H1 (cell line): ENCODE results near the gene CXCL14. TPM values are rescaled to one million over a fixed set of nuclear protein-coding genes. Genes with fewer than 3 reads are reported as not detected.

Experiments
- CTCF ChIA-PET: fragments of 300-600 bp; sonication (Branson Sonifier 250); formaldehyde crosslinking; loops from one replicate; lab custom pipeline; 2021; ENCODE audit not compliant: partially characterized antibody; lab: Charles Lee
- POLR2A ChIA-PET: fragments of 300-600 bp; sonication (Branson Sonifier 250); formaldehyde crosslinking; loops from one replicate; lab custom pipeline; 2021; ENCODE audit warnings: inconsistent platforms; ENCODE audit not compliant: partially characterized antibody; lab: Charles Lee
- DNase-seq, 2 experiments: peaks; one replicate each; pipeline versions ENCODE4 v3.0.0 to v3.0.0-alpha.2; 2010 to 2022; ENCODE audit warnings: low spot score in 2 of 2, low read depth in 1 of 2, mixed read lengths in 1 of 2
- FAIRE-seq: peaks from 2 replicates; lab custom pipeline; 2011; peaks lifted over from hg19 to GRCh38; lab: Jason Lieb, UNC
- H2AFZ ChIP-seq: 2 replicates; pipeline ENCODE4 v1.8.1; 2012; ENCODE audit warnings: low read length, inconsistent platforms
- H2AK5ac ChIP-seq: 2 replicates; pipeline ENCODE4 v1.6.1; 2013; ENCODE audit warnings: low read depth, low read length
- H2BK120ac ChIP-seq: replicated peaks from 2 replicates; pipeline ENCODE3; 2013; ENCODE audit warnings: low read depth, low read length, inconsistent platforms
- H2BK12ac ChIP-seq: 2 replicates; pipeline ENCODE4 v1.6.1; 2013; ENCODE audit warnings: low read depth, low read length
- H2BK15ac ChIP-seq: 2 replicates; pipeline ENCODE4 v1.6.1; 2013; ENCODE audit warnings: low read length
- H2BK20ac ChIP-seq: 2 replicates; pipeline ENCODE4 v1.6.1; 2013; ENCODE audit warnings: low read length
- H2BK5ac ChIP-seq: 2 replicates; pipeline ENCODE4 v1.6.1; 2013; ENCODE audit warnings: low read depth, low read length
- H3K14ac ChIP-seq: 2 replicates; pipeline ENCODE4 v1.6.1; 2013; ENCODE audit warnings: inconsistent platforms; ENCODE audit not compliant: insufficient read length
- H3K18ac ChIP-seq: 2 replicates; pipeline ENCODE4 v1.6.1; 2013; ENCODE audit warnings: low read length; ENCODE audit errors: extremely low read depth
- H3K23ac ChIP-seq: 2 replicates; pipeline ENCODE4 v1.6.1; 2013; ENCODE audit warnings: inconsistent platforms; ENCODE audit not compliant: insufficient read length
- H3K23me2 ChIP-seq: 2 replicates; pipeline ENCODE4 v1.6.1; 2013; ENCODE audit warnings: low read depth, low read length
- H3K27ac ChIP-seq: 2 replicates; pipeline ENCODE4 v1.6.1; 2011; ENCODE audit warnings: low read depth, low read length, inconsistent platforms
- H3K27me3 ChIP-seq, 4 experiments: replicated peaks in 1 of 4; 1 replicate in 1 of 4; 2 replicates in 3 of 4; pipeline versions ENCODE4 v1.6.1 to v1.8.1; 2011 to 2013; ENCODE audit warnings: low read length in 3 of 4, mild to moderate bottlenecking in 3 of 4, inconsistent platforms in 2 of 4, mixed read lengths in 2 of 4, moderate library complexity in 1 of 4; ENCODE audit not compliant: control insufficient read depth in 3 of 4, insufficient read depth in 3 of 4; ENCODE audit errors: extremely low read depth in 1 of 4
- H3K36me3 ChIP-seq, 4 experiments: 2 replicates each; pipeline versions ENCODE4 v1.6.1 to v1.8.1; 2011 to 2013; ENCODE audit warnings: mild to moderate bottlenecking in 4 of 4, low read length in 3 of 4, moderate library complexity in 2 of 4, control low read depth in 1 of 4, inconsistent platforms in 1 of 4; ENCODE audit not compliant: insufficient read depth in 4 of 4, control insufficient read depth in 2 of 4
- H3K4ac ChIP-seq: replicated peaks from 2 replicates; pipeline ENCODE3; 2013; ENCODE audit warnings: low read length, low read depth, mixed read lengths, inconsistent platforms; ENCODE audit not compliant: insufficient read length
- H3K4me1 ChIP-seq, 4 experiments: replicated peaks in 1 of 4; 1 replicate in 1 of 4; 2 replicates in 3 of 4; pipeline versions ENCODE4 v1.6.1 to v1.8.1; 2011 to 2013; ENCODE audit warnings: low read length in 3 of 4, inconsistent platforms in 2 of 4, mixed read lengths in 1 of 4; ENCODE audit not compliant: insufficient read depth in 4 of 4, control insufficient read depth in 3 of 4
- H3K4me2 ChIP-seq, 2 experiments: 2 replicates each; pipeline versions ENCODE4 v1.6.1 to v1.8.1; 2011 to 2013; ENCODE audit warnings: low read depth in 2 of 2, low read length in 2 of 2, control low read depth in 1 of 2, inconsistent platforms in 1 of 2, mild to moderate bottlenecking in 1 of 2; ENCODE audit not compliant: insufficient read depth in 1 of 2
- H3K4me3 ChIP-seq, 4 experiments: fragments of 200-600, 300-600 bp in 1 of 4; sonication (generic), shearing (Covaris generic), sonication (Bioruptor Twin) in 1 of 4; 2 replicates each; pipeline versions ENCODE4 v1.5.1 to v1.8.1; 2011 to 2016; ENCODE audit warnings: low read length in 4 of 4, low read depth in 3 of 4, control low read depth in 2 of 4, inconsistent platforms in 2 of 4, mild to moderate bottlenecking in 2 of 4, mixed read lengths in 1 of 4, moderate library complexity in 1 of 4; ENCODE audit not compliant: insufficient read depth in 2 of 4; ENCODE audit errors: extremely low read depth in 1 of 4
- H3K56ac ChIP-seq: replicated peaks from 2 replicates; pipeline ENCODE3; 2013; ENCODE audit warnings: low read depth, mild to moderate bottlenecking, mixed read lengths, low read length, inconsistent platforms; ENCODE audit not compliant: insufficient read length
- H3K79me1 ChIP-seq: 2 replicates; pipeline ENCODE4 v1.6.1; 2013; ENCODE audit warnings: low read depth, low read length, control low read depth
- H3K79me2 ChIP-seq, 2 experiments: 2 replicates each; pipeline versions ENCODE4 v1.6.1 to v1.8.1; 2012 to 2013; ENCODE audit warnings: low read length in 2 of 2, mild to moderate bottlenecking in 2 of 2, inconsistent platforms in 1 of 2; ENCODE audit not compliant: insufficient read depth in 2 of 2, control insufficient read depth in 1 of 2
- H3K9ac ChIP-seq, 4 experiments: replicated peaks in 1 of 4; 1 replicate in 1 of 4; 2 replicates in 3 of 4; pipeline versions ENCODE4 v1.6.1 to v1.8.1; 2011 to 2013; ENCODE audit warnings: low read depth in 3 of 4, low read length in 3 of 4, control low read depth in 2 of 4, mild to moderate bottlenecking in 2 of 4, moderate library complexity in 2 of 4, inconsistent platforms in 1 of 4; ENCODE audit errors: extremely low read depth in 1 of 4
- H3K9me3 ChIP-seq, 2 experiments: 2 replicates each; pipeline versions ENCODE4 v1.6.1 to v1.8.1; 2012 to 2013; ENCODE audit warnings: mild to moderate bottlenecking in 2 of 2, moderate library complexity in 2 of 2, control low read depth in 1 of 2, inconsistent platforms in 1 of 2, low read depth in 1 of 2, low read length in 1 of 2, mixed read lengths in 1 of 2; ENCODE audit not compliant: insufficient read depth in 2 of 2
- H4K20me1 ChIP-seq, 2 experiments: replicated peaks in 1 of 2; 2 replicates each; pipeline versions ENCODE3 to v1.8.1; 2011 to 2013; ENCODE audit warnings: inconsistent platforms in 2 of 2, low read length in 2 of 2, mild to moderate bottlenecking in 1 of 2; ENCODE audit not compliant: insufficient read depth in 2 of 2, control insufficient read depth in 1 of 2
- H4K5ac ChIP-seq: 2 replicates; pipeline ENCODE4 v1.6.1; 2013; ENCODE audit warnings: low read length, low read depth, mixed read lengths, inconsistent platforms; ENCODE audit not compliant: insufficient read length
- H4K8ac ChIP-seq: 2 replicates; pipeline ENCODE4 v1.8.0; 2013; ENCODE audit warnings: mild to moderate bottlenecking, moderate library complexity, low read length, inconsistent platforms; ENCODE audit not compliant: insufficient read depth; ENCODE audit errors: extremely low read depth
- H4K91ac ChIP-seq: replicated peaks from 2 replicates; pipeline ENCODE3; 2013; ENCODE audit warnings: low read length, mixed read lengths, inconsistent platforms; ENCODE audit not compliant: insufficient read length
- HDAC2 ChIP-seq, 2 experiments: fragments of 300-600 bp in 1 of 2; sonication (generic) in 1 of 2; IDR thresholded peaks; 2 replicates each; pipeline ENCODE4 v1.6.1; 2011 to 2012; ENCODE audit warnings: low read depth in 2 of 2, low read length in 2 of 2, mild to moderate bottlenecking in 2 of 2, moderate library complexity in 2 of 2, borderline replicate concordance in 1 of 2, inconsistent platforms in 1 of 2
- TCF12 ChIP-seq: IDR thresholded peaks from 2 replicates; pipeline ENCODE4 v1.6.1; 2011; ENCODE audit warnings: low read depth, mild to moderate bottlenecking, low read length
- YY1 ChIP-seq: IDR thresholded peaks from 2 replicates; pipeline ENCODE4 v1.6.1; 2011; ENCODE audit warnings: low read depth, mild to moderate bottlenecking, low read length
- WGBS, 2 experiments: shearing (Covaris generic) in 1 of 2; methylation state at CpG; one replicate each; pipeline versions ENCODE4 v1.1.6 to v1.1.7; 2013 to 2015; ENCODE audit warnings: low lambda C conversion rate in 2 of 2, mixed read lengths in 2 of 2, inconsistent platforms in 1 of 2, low coverage in 1 of 2, missing lambda C conversion rate in 1 of 2; ENCODE audit not compliant: insufficient replicate concordance in 2 of 2, insufficient coverage in 1 of 2, insufficient read length in 1 of 2; ENCODE audit errors: extremely low coverage in 1 of 2, missing lambda C conversion rate in 1 of 2; 5-methylcytosine and 5-hydroxymethylcytosine counted together
- polyA plus RNA-seq, 7 experiments: library from polyadenylated mRNA; depleted of rRNA in 3 of 7; stranded (reverse) in 5 of 7; unstranded in 2 of 7; fragments of >200 nt in 5 of 7; fragments of 200-250 nt in 2 of 7; gene quantifications; 1 replicate in 5 of 7; 2 replicates in 1 of 7; 4 replicates in 1 of 7; pipeline versions ENCODE4 v1.2.1 to v1.2.3, GENCODE V29; 2011 to 2013; ENCODE audit warnings: missing spikeins in 2 of 7, mixed read lengths in 2 of 7
- total RNA-seq: library from RNA; stranded (reverse); fragmentation: NEBNext Ultra II Directional; extraction: Animal tissue kit (Norgen Biotek cat#: 25700); gene quantifications from 2 replicates; pipeline ENCODE4 v1.2.1, GENCODE V29; 2021
- TF ChIP-seq, protein P1 (sequence below), 3 experiments: IDR thresholded peaks; 1 replicate in 2 of 3; 2 replicates in 1 of 3; pipeline versions ENCODE4 v1.5.1 to v1.6.1; 2011; ENCODE audit warnings: low read length in 3 of 3, mild to moderate bottlenecking in 3 of 3, inconsistent platforms in 2 of 3, low read depth in 1 of 3, moderate library complexity in 1 of 3; ENCODE audit not compliant: insufficient read depth in 1 of 3; ENCODE audit errors: control extremely low read depth in 1 of 3

Gene CXCL14
- total and polyA plus RNA-seq, 2 of the 8 experiments (the other 6 are each of a cell fraction or from before 2014, with no cell fraction given): 1.5 to 1.8 TPM

DNA sequence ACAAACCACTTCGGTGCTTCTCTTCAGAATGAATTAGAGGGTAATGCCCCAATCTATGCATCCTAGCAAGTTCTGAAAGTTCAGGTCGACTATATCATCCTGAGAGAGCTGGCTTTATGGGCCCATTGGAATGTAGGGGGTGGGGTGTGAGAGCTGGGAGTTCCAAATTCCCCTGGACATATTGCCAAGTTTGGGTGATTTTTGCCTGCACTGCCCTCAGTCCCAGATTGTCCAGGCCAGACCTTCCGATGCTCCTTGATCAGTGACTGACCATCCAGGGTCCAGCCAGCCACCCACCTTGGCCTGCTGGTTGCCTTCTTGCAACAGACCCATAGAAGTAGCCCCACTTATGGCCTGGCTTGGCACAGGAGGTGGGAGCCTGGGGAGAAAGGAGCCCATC lies 47.8 kb upstream of the CXCL14 start:
- FAIRE-seq: no peak
- Histone ChIP-seq H3K23me2 (no peaks in the 10 kb centered on the region), H4K5ac (no peak overlapping the region), H3K27ac (no peak overlapping the region), H3K79me2 (no peaks in the 10 kb centered on the region), H2BK12ac (no peak overlapping the region), H2BK15ac (no peak overlapping the region), H4K8ac (no peak overlapping the region), H3K4me2 (no peak overlapping the region), H4K91ac (no peak overlapping the region), H2AK5ac (no peak overlapping the region), H3K4me3 (no peak overlapping the region), H2AFZ (no peak overlapping the region), H3K36me3 (no peaks in the 10 kb centered on the region), H2BK120ac (no peak overlapping the region), H3K27me3 (no peaks in the 10 kb centered on the region), H3K23ac (no peak overlapping the region), H3K79me1 (no peaks in the 10 kb centered on the region), H3K56ac (no peak overlapping the region), H3K9ac (no peak overlapping the region), H3K4me1 (peaks cover 0 to 2% (median 0%) of the 10 kb centered on the region in 4 experiments; a peak in 1 of 7 replicates), H3K14ac (no peak overlapping the region), H3K9me3 (no peaks in the 10 kb centered on the region), H3K4ac (no peak overlapping the region), H3K18ac (no peak overlapping the region), H2BK20ac (no peak overlapping the region), H2BK5ac (no peak overlapping the region), H4K20me1 (no peaks in the 10 kb centered on the region)
- 89% methylated on average over 3 of the region's 3 CpGs; no CpG with 5 or more reads in 1 of the 2 experiments for WGBS, 2 experiments
- CTCF ChIA-PET: interaction anchor here (1.0 to 1.8 kb wide), 3 partner anchors 15 to 65 kb away, joined by 3 to 5 read pairs (median 5); no protein-coding TSS in a partner anchor
- POLR2A ChIA-PET: no interaction called here
- no peak for DNase-seq
- TF ChIP-seq, protein P1, sequence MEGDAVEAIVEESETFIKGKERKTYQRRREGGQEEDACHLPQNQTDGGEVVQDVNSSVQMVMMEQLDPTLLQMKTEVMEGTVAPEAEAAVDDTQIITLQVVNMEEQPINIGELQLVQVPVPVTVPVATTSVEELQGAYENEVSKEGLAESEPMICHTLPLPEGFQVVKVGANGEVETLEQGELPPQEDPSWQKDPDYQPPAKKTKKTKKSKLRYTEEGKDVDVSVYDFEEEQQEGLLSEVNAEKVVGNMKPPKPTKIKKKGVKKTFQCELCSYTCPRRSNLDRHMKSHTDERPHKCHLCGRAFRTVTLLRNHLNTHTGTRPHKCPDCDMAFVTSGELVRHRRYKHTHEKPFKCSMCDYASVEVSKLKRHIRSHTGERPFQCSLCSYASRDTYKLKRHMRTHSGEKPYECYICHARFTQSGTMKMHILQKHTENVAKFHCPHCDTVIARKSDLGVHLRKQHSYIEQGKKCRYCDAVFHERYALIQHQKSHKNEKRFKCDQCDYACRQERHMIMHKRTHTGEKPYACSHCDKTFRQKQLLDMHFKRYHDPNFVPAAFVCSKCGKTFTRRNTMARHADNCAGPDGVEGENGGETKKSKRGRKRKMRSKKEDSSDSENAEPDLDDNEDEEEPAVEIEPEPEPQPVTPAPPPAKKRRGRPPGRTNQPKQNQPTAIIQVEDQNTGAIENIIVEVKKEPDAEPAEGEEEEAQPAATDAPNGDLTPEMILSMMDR (IDR thresholded peaks at IDR 0.05; ENCODE audit: control extremely low read depth in 1 of 3, insufficient read depth in 1 of 3, low read depth in 1 of 3, low read length in 3 of 3): no peak
- TF ChIP-seq HDAC2 (IDR thresholded peaks at IDR 0.05; ENCODE audit: borderline replicate concordance in 1 of 2, low read depth in 2 of 2, low read length in 2 of 2) (no peak), YY1 (no peak), TCF12 (no peak)
